ENCODE measurements around the gene TMEM258.

DNA sequence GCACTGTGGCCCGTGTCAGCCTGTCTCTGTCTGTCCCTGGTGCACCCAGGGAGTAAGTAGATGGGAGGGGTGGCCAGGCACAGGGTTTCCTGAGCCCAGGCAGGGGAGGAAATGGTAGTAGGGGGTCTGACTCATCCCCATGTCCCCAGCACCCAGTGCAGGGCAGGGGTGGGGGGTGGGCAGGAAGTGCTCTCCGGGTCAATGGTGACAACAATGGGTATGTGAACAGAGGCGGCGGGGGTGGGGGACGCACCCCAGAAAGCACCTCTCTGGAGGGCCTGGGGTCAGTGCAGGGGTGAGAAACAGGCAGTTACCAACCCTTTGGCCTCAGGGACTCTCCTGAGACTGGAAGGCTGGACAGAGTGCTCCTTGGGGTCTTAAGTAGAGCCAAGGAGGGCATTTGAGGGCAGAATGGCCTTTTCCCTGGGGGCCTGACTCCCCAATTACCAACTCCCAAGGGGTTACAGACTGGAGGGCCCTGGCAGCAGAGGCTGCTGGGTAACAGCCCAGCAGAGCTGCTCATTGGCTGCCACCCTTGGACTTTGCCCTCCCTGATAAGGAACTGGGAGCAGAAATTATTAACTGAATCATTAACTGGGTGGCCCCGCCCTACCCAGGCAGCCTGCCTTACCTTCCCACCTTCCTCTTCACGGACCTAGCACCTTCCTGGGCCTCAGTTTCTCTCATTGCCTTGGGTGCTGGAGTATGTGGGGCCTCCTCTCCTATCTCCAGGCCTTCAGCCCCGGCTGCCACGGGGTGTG lies 35.8 kb downstream of the TMEM258 start:
- TF ChIP-seq GLIS3 (CRISPR knock-in tag; IDR thresholded peaks at IDR 0.05) (no peak), TOX (CRISPR knock-in tag; IDR thresholded peaks at IDR 0.05; ENCODE audit: borderline replicate concordance) (no peak), BACH2 (CRISPR knock-in tag; IDR thresholded peaks at IDR 0.05; ENCODE audit: borderline replicate concordance) (no peak), ESRRG (CRISPR knock-in tag; IDR thresholded peaks at IDR 0.05) (no peak), ARNTL (CRISPR knock-in tag; IDR thresholded peaks at IDR 0.05; ENCODE audit: borderline replicate concordance, low read depth) (no peak), RARB (CRISPR knock-in tag; IDR thresholded peaks at IDR 0.05) (no peak), PPARA (CRISPR knock-in tag; IDR thresholded peaks at IDR 0.05; ENCODE audit: borderline replicate concordance) (no peak), ZFP30 (CRISPR knock-in tag; IDR thresholded peaks at IDR 0.05) (no peak), ZNF8 (CRISPR knock-in tag; IDR thresholded peaks at IDR 0.05) (no peak), ZC3H10 (CRISPR knock-in tag; IDR thresholded peaks at IDR 0.05) (no peak), SNAI2 (CRISPR knock-in tag; IDR thresholded peaks at IDR 0.05) (no peak), ZNF70 (CRISPR knock-in tag; IDR thresholded peaks at IDR 0.05) (no peak)
- TF ChIP-seq, protein P1, sequence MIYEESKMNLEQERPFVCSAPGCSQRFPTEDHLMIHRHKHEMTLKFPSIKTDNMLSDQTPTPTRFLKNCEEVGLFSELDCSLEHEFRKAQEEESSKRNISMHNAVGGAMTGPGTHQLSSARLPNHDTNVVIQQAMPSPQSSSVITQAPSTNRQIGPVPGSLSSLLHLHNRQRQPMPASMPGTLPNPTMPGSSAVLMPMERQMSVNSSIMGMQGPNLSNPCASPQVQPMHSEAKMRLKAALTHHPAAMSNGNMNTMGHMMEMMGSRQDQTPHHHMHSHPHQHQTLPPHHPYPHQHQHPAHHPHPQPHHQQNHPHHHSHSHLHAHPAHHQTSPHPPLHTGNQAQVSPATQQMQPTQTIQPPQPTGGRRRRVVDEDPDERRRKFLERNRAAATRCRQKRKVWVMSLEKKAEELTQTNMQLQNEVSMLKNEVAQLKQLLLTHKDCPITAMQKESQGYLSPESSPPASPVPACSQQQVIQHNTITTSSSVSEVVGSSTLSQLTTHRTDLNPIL (CRISPR knock-in tag; IDR thresholded peaks at IDR 0.05; ENCODE audit: low read depth), result no peak
- TF ChIP-seq, protein P2, sequence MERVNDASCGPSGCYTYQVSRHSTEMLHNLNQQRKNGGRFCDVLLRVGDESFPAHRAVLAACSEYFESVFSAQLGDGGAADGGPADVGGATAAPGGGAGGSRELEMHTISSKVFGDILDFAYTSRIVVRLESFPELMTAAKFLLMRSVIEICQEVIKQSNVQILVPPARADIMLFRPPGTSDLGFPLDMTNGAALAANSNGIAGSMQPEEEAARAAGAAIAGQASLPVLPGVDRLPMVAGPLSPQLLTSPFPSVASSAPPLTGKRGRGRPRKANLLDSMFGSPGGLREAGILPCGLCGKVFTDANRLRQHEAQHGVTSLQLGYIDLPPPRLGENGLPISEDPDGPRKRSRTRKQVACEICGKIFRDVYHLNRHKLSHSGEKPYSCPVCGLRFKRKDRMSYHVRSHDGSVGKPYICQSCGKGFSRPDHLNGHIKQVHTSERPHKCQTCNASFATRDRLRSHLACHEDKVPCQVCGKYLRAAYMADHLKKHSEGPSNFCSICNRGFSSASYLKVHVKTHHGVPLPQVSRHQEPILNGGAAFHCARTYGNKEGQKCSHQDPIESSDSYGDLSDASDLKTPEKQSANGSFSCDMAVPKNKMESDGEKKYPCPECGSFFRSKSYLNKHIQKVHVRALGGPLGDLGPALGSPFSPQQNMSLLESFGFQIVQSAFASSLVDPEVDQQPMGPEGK (CRISPR knock-in tag; IDR thresholded peaks at IDR 0.05; ENCODE audit: borderline replicate concordance), result no peak
